ENCODE measurements around the gene ESYT2.

ESYT2 gene

GRCh38 chr7:158766570-158767281, 62.6 kb downstream of the ESYT2 start:
- DNase-seq (ENCODE audit: low read depth), result no peak

- no peak for DNase-seq (ENCODE audit: low read depth)
Observed at GRCh38 chr7:158765020-158765419, 64.3 kb downstream of the ESYT2 start.

- no peak for DNase-seq (ENCODE audit: low read depth)
Observed at GRCh38 chr7:158763454-158764033, 65.8 kb downstream of the ESYT2 start.

GRCh38 chr7:158761945-158762344, 67.4 kb downstream of the ESYT2 start:
- no peak for DNase-seq (ENCODE audit: low read depth)

GRCh38 chr7:158760936-158761335, 68.4 kb downstream of the ESYT2 start:
- DNase-seq (ENCODE audit: low read depth), result no peak

- DNase-seq (ENCODE audit: low read depth), result no peak
Observed at GRCh38 chr7:158760445-158760764, 68.9 kb downstream of the ESYT2 start.

- no peak for DNase-seq (ENCODE audit: low read depth)
Observed at GRCh38 chr7:158759749-158760444, 69.4 kb downstream of the ESYT2 start.

GRCh38 chr7:158759245-158759614, 70.1 kb downstream of the ESYT2 start:
- DNase-seq (ENCODE audit: low read depth), result no peak

- no peak for DNase-seq (ENCODE audit: low read depth)
Observed at GRCh38 chr7:158758586-158759244, 70.6 kb downstream of the ESYT2 start.

- DNase-seq (ENCODE audit: low read depth), result no peak
Observed at GRCh38 chr7:158757404-158757989, 71.8 kb downstream of the ESYT2 start.

- no peak for DNase-seq (ENCODE audit: low read depth)
Observed at GRCh38 chr7:158754746-158755444, 74.4 kb downstream of the ESYT2 start.

GRCh38 chr7:158753900-158754299, 75.4 kb downstream of the ESYT2 start:
- no peak for DNase-seq (ENCODE audit: low read depth)

- no peak for DNase-seq (ENCODE audit: low read depth)
Observed at GRCh38 chr7:158751751-158752150, 77.6 kb downstream of the ESYT2 start.

- no peak for DNase-seq (ENCODE audit: low read depth)
Observed at GRCh38 chr7:158751199-158751598, 78.1 kb downstream of the ESYT2 start.

- no peak for DNase-seq (ENCODE audit: low read depth)
Observed at GRCh38 chr7:158750702-158751101, 78.6 kb downstream of the ESYT2 start.

- no peak for DNase-seq (ENCODE audit: low read depth)
Observed at GRCh38 chr7:158749396-158749795, 79.9 kb downstream of the ESYT2 start.

- no peak for DNase-seq (ENCODE audit: low read depth)
Observed at GRCh38 chr7:158748335-158748734, 81.0 kb downstream of the ESYT2 start.

- no peak for DNase-seq (ENCODE audit: low read depth)
Observed at GRCh38 chr7:158747408-158747807, 81.9 kb downstream of the ESYT2 start.

GRCh38 chr7:158746957-158747356, 82.4 kb downstream of the ESYT2 start:
- no peak for DNase-seq (ENCODE audit: low read depth)

GRCh38 chr7:158745057-158745715, 84.1 kb downstream of the ESYT2 start:
- no peak for DNase-seq (ENCODE audit: low read depth)

GRCh38 chr7:158744070-158744469, 85.2 kb downstream of the ESYT2 start:
- DNase-seq (ENCODE audit: low read depth), result no peak

- DNase-seq (ENCODE audit: low read depth), result no peak
Observed at GRCh38 chr7:158743219-158743618, 86.1 kb downstream of the ESYT2 start.
